Measurements from ENCODE around the gene ZNF536.
"Not testable (repeated sequence)": the region's sequence is repeated elsewhere in the genome, so short reads cannot be mapped to it uniquely, and the experiment has no call there.

Gene ZNF536

GRCh38 chr19:30448386-30449077, 76.3 kb downstream of the ZNF536 start:
- no peak for DNase-seq

GRCh38 chr19:30449078-30449590, 77.0 kb downstream of the ZNF536 start:
- no peak for DNase-seq

DNA sequence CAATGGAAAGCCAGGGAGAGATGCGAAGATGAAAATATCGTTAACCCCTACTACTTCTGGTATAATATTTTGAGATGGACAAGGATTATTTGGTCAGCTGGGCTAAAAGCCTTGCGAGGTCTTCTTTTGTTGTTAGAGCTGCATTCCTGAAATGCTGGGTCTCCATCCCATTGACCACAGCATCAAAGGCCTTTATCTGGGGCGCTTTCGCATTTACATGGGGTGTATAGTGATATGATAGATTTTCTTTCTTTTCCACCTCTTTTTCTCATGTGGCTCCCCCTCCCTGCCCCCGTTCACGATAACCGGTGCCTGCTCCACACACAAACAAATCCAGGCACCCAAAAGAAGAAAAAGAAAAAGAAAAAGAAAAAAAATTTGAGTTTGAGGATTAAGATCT, 77.5 kb downstream of the ZNF536 start:
- no peak for DNase-seq

- DNase-seq = no peak
These were observed 77.9 kb downstream of the ZNF536 start for GRCh38 chr19:30450100-30450499.

DNA sequence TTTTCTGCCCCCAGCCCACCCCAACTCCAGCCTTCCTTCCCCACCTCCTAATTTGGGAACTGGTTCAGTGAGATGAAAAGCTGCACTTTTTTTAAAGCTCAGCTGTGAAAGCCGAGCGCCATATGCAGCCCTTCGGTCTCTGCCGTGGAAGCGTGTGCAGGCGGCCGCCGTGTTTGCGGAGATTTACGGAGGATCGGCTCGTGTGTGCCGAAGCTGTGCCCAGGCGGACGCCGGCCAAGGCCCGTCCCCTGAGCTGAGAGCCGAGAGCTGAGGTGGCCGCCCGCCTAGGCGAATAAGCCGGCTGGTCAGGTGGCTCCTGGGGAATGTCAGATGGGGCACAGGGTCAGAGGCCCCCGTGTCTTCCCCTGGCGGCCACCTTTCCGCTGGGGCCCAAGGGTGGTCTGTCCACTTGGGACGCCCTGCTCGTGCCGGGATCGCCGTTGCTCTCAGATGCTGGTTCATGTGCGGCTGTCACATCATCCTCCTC, 78.7 kb downstream of the ZNF536 start:
- no peak for DNase-seq

GRCh38 chr19:30452931-30453330, 80.7 kb downstream of the ZNF536 start:
- DNase-seq = no peak

- DNase-seq = no peak
These were observed 81.6 kb downstream of the ZNF536 start for GRCh38 chr19:30453743-30454142.

- no peak for DNase-seq
These were observed 83.7 kb downstream of the ZNF536 start for GRCh38 chr19:30455881-30456280.

- no peak for DNase-seq
These were observed 85.3 kb downstream of the ZNF536 start for GRCh38 chr19:30457484-30457883.

- no peak for DNase-seq
These were observed 87.7 kb downstream of the ZNF536 start for GRCh38 chr19:30459859-30460258.

- no peak for DNase-seq
These were observed 92.0 kb downstream of the ZNF536 start for GRCh38 chr19:30464162-30464561.

- not testable (repeated sequence) for DNase-seq
These were observed 94.4 kb downstream of the ZNF536 start for GRCh38 chr19:30466598-30466997.

DNA sequence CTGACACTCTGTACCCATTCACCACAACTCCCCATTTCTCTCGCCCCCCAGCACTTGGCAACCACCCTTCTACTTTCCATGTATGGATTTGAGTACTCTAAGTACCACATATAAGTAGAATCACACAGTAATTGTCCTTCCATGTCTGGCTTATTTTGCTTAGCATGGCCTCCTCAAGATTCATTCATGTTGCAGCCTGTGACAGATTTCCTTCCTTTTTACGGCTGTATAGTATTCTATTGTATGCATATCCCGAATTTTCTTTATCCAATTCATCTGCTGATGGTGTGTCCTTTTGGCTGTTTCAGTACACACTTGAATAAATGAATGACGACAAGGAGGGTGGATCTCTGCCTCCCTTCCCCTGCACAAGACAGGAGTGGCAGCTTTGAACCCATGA, 95.1 kb downstream of the ZNF536 start:
- DNase-seq = no peak

DNA sequence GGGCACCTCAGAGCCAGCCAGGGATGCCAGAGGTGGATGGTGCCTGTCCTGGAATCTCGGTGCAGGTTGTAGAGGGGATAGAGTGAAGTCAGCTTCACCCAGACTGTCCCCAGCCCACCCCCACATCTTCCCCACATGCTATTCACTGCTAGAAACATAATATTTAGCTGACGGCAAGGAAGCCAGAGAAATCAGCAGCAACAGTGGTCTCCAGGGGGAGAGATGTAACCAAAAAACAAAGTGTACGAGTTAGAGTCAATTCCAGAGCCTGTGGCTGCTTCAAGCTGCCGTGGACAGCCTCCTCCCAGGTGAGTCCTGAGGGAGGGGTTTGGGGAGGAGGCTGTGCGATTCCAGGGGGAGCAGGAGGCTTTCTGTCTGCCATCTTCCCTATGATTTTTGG, 97.6 kb downstream of the ZNF536 start:
- no peak for DNase-seq

DNA sequence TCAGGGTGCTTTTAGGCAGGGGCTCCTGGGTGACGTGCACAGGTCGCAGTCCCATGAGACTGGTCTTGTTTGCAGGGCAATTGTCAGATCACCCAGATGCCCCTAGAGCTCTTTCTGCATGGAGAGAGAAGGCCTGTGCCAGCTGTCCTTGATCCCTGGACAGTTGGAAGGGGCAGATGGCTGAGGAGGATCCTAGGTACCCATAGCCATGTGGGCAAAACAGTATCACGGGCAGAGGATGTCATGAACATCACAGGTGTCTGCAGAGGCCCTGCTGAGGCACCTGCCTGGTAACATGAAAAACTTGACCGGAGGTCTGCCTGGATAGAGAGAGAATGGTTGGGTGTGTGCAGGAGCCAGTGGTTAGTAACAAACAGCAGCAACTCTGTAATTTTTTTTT, 99.3 kb downstream of the ZNF536 start:
- no peak for DNase-seq

DNA sequence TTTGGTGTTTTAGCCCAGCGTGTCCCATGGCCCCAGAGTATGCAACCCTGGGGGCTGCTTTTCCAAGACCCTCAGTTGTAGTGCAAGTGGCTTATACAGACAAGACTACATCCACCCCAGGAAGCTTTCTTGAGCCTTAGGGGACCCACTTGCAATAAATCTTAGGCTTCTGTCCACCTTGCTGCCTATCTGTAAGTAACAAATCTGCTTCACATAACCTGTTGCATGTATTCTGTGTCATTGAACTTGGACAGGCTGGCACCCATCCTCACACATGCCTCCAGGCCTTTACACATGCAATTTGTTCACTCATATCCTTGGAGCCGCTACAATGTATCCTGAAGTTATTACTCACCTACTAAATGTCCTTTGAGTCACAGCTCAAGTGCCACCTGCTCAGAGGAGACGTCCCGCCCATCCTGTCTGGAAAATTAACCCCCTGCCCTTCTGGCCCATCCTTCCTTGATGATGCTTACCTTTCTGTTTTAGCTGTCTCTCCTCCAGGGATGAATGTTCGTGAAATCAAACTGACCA, 101.2 kb downstream of the ZNF536 start:
- DNase-seq = no peak

DNA sequence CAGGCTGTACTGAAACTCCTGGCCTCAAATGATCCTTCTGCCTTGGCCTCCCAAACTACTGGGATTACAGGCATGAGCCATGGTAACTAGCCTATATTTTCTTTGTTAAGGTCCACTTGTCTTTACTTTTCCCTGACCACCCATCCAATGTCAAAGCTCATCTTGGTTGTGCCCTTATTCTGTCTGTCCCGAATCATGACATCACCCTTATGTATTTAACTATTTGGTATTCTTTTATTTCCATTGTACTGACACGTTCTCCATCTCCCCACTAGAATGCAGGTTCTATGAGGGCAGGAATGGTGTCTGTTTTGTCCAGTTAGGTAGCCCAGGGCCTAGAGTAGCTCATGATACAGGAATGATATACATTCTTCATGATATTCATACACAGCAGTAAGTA, 104.8 kb downstream of the ZNF536 start:
- no peak for DNase-seq

DNA sequence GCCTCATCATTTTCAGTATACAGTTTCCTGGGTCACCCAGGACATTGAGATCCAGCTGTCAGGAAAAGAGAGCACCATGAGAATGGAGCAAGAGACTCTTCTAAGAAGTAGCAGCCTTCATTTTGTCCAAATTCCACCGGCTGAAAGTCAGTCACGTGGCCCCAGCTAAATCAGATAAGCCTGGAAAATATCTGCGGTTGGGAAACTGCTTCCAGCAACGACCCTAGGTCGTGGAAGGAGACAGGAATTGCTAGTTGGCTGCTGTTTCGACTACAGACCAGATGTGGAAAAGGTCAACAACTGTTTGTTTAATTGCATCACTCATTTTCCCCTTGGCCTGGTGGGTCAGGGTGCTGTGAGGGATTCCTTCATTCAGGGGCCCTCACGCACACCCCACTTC, 107.0 kb downstream of the ZNF536 start:
- DNase-seq = no peak

GRCh38 chr19:30480097-30480496, 107.9 kb downstream of the ZNF536 start:
- DNase-seq = no peak

DNA sequence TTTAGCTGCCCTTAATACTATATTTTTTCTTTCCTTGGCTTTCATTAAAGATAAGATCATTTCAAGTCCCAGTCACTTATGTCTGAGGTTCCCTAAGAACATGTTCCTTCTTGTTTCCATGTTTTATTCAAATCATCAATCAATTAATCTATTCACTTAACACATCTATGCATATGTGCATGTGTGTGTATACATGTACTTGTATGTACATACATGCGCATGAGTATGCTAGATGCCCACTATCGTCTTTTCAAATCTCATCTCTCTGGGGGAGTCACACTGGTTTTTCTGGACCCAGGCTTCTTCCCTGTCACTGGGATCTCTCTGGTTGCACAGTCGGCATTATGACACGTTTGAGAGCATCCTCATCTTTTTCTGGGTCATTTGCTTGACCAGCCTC, 108.9 kb downstream of the ZNF536 start:
- DNase-seq = no peak

GRCh38 chr19:30481823-30482222, 109.6 kb downstream of the ZNF536 start:
- DNase-seq = no peak

- DNase-seq = no peak
These were observed 110.8 kb downstream of the ZNF536 start for GRCh38 chr19:30482956-30483355.

DNA sequence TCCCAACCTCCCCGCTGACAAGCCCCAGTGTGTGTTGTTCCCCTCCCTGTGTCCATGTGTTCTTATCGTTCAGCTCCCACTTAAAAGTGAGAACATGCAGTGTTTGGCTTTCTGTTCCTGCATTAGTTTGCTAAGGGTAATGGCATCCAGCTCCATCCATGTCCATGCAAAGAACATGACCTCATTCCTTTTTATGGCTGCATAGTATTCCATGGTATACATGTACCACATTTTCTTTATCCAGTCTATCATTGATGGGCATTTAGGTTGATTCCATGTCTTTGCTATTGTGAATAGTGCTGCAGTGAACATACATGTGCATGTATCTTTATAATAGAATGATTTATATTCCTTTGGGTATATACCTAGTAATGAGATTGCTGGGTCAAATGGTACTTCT, 114.1 kb downstream of the ZNF536 start:
- not testable (repeated sequence) for DNase-seq

- no peak for DNase-seq
These were observed 115.0 kb downstream of the ZNF536 start for GRCh38 chr19:30487178-30487577.

DNA sequence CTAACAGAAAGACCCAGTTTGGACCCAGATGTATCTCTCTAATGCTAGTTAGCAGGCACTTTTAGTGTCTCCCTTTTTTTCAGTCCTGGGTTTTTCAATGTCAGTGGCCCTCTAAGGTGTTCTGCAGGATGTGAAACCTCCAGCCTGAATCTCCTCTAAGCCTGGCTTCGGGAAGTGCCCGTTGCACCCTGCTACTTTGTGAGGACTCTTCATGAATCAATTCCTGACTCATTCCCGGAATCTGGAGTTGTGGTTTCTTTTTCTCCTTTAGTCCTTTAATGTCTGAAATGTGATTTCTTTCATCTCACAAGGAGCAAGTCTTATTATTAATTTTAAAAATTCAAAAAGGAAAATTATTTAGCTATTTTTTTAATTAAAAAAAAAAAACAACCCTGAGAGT, 116.0 kb downstream of the ZNF536 start:
- DNase-seq = no peak

Data from GF-D8 (cell line).